IMR-90 (cell line): ENCODE results near the gene TRHDE.

Source experiments
- CEBPB ChIP-seq: IDR thresholded peaks from 2 replicates; pipeline ENCODE4 v1.6.1; 2012; ENCODE audit warnings: low read depth, low read length, improper control_type of control experiment
- MAFK ChIP-seq: IDR thresholded peaks from 2 replicates; pipeline ENCODE4 v1.6.1; 2012; ENCODE audit warnings: low read depth, low read length, improper control_type of control experiment
- POLR2A ChIP-seq: IDR thresholded peaks from 2 replicates; pipeline ENCODE4 v1.6.1; 2012; ENCODE audit warnings: mild to moderate bottlenecking, low read depth, low read length
- RAD21 ChIP-seq: IDR thresholded peaks from 2 replicates; pipeline ENCODE4 v1.6.1; 2012; ENCODE audit warnings: low read length, improper control_type of control experiment
- TF ChIP-seq, protein P1 (sequence below): conservative IDR thresholded peaks from 2 replicates; pipeline ENCODE4 v1.5.1; 2012; ENCODE audit warnings: mild to moderate bottlenecking, low read depth, low read length, improper control_type of control experiment
- TF ChIP-seq, protein P2 (sequence below): fragments of 150-350 bp; IDR thresholded peaks from 2 replicates; pipeline ENCODE4 v1.6.1; 2017; ENCODE audit warnings: mild to moderate bottlenecking, antibody characterized with exemption, low read length, low read depth

DNA sequence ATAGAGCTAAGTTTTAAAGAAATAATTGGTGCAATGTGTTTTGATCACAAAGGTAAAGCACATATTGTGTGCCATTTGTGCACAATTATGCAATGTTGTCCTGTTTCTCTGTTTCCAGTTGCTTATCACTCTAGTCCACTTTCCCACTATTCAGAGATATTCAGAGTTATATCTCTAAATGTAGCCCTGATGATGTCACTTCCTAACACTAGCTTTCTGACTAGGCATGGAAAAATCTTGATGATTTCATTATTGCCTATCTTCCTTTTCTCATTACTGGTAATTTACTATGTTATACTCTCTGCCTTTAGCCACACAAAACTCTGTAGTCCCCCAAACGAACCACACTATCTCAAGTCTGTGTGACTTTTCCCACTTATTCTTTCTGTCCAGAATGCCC is 221.2 kb downstream of the TRHDE start:
- TF ChIP-seq POLR2A (no peak), MAFK (no peak), RAD21 (no peak), CEBPB (peak; percentile 36; the same call in 1 of the 2 replicates)
- TF ChIP-seq, protein P1, sequence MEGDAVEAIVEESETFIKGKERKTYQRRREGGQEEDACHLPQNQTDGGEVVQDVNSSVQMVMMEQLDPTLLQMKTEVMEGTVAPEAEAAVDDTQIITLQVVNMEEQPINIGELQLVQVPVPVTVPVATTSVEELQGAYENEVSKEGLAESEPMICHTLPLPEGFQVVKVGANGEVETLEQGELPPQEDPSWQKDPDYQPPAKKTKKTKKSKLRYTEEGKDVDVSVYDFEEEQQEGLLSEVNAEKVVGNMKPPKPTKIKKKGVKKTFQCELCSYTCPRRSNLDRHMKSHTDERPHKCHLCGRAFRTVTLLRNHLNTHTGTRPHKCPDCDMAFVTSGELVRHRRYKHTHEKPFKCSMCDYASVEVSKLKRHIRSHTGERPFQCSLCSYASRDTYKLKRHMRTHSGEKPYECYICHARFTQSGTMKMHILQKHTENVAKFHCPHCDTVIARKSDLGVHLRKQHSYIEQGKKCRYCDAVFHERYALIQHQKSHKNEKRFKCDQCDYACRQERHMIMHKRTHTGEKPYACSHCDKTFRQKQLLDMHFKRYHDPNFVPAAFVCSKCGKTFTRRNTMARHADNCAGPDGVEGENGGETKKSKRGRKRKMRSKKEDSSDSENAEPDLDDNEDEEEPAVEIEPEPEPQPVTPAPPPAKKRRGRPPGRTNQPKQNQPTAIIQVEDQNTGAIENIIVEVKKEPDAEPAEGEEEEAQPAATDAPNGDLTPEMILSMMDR = no peak
- TF ChIP-seq, protein P2, sequence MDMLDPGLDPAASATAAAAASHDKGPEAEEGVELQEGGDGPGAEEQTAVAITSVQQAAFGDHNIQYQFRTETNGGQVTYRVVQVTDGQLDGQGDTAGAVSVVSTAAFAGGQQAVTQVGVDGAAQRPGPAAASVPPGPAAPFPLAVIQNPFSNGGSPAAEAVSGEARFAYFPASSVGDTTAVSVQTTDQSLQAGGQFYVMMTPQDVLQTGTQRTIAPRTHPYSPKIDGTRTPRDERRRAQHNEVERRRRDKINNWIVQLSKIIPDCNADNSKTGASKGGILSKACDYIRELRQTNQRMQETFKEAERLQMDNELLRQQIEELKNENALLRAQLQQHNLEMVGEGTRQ = no peak
